Measurements from ENCODE around the gene GFOD1. TPM values are rescaled to one million over a fixed set of nuclear protein-coding genes. Genes with fewer than 3 reads are reported as not detected.

The GFOD1 gene
- 8.3 and 8.4 TPM in 2 replicates for total RNA-seq

GRCh38 chr6:13487122-13488014, at the start of gene GFOD1:
Gene GFOD1, minus strand, starts transcription at chr6:13487600. Its CDS starts 710 bp downstream, at chr6:13486890.
- ChIA-PET POLR2A (interaction anchor here (0.6 to 5.2 kb wide), 15 partner anchors 9 to 630 kb away, joined by 3 to 34 read pairs (median 6); partner anchors contain the start of genes CD83, NOL7, SIRT5 and TBC1D7), CTCF (interaction anchor here (0.9 to 4.3 kb wide), 6 partner anchors 30 to 128 kb away, joined by 3 to 15 read pairs (median 4); partner anchors contain the start of genes NOL7 and SIRT5)
- intact Hi-C loops (cut with micrococcal nuclease) = loop anchor here (1.0 to 2.0 kb wide), 7 partner anchors 17 to 327 kb away; partner anchors contain the start of genes MCUR1 and NOL7
- ATAC-seq (ENCODE audit: low read depth) (peak; percentile 80), DNase-seq (peak; percentile 81)
- Mint-ChIP-seq H3K9me3 (no peaks in the 10 kb centered on the region), H3K36me3 (ENCODE audit: low read depth) (peaks cover 3% of the 10 kb centered on the region), H3K4me3 (peak within 1 kb of the TSS; percentile 90), H3K4me1 (peaks cover 44% of the 10 kb centered on the region), H3K27ac (peak within 1 kb of the TSS; percentile 85), H3K27me3 (no peaks in the 10 kb centered on the region)
- TF ChIP-seq CTCF (IDR thresholded peaks at IDR 0.05) = no peak

- intact Hi-C loops (cut with micrococcal nuclease) = loop anchor here (10.0 kb wide), 1 partner anchor 342 kb away; no protein-coding TSS in a partner anchor
- TF ChIP-seq CTCF (IDR thresholded peaks at IDR 0.05) = no peak
- ChIA-PET POLR2A (interaction anchor here (1.4 kb wide), 1 partner anchor 11 kb away, joined by 8 read pairs; no protein-coding TSS in a partner anchor), CTCF (interaction anchor here (0.9 to 2.3 kb wide), 12 partner anchors 10 to 202 kb away, joined by 3 to 25 read pairs (median 6); partner anchors contain the start of gene GFOD1)
- no peaks in the 10 kb centered on the region for H3K27me3 Mint-ChIP-seq
- H3K4me1 Mint-ChIP-seq = peaks cover 16% of the 10 kb centered on the region
- H3K27ac Mint-ChIP-seq = no peak overlapping the region
- H3K36me3 Mint-ChIP-seq (ENCODE audit: low read depth) = no peaks in the 10 kb centered on the region
- ATAC-seq (ENCODE audit: low read depth) = no peak
- no peaks in the 10 kb centered on the region for H3K9me3 Mint-ChIP-seq
- H3K4me3 Mint-ChIP-seq = no peak overlapping the region
- DNase-seq = no peak
Measured at GRCh38 chr6:13536796-13537526, 49.6 kb upstream of the GFOD1 start.

- DNase-seq (no peak), ATAC-seq (ENCODE audit: low read depth) (no peak)
- ChIA-PET POLR2A (interaction anchor here (0.7 to 1.0 kb wide), 2 partner anchors 39 to 75 kb away, joined by 3 read pairs; partner anchors contain the start of gene SIRT5), CTCF (no interaction called here)
- H3K27me3 Mint-ChIP-seq = no peaks in the 10 kb centered on the region
- H3K27ac Mint-ChIP-seq = no peak overlapping the region
- H3K4me3 Mint-ChIP-seq = no peak overlapping the region
- H3K36me3 Mint-ChIP-seq (ENCODE audit: low read depth) = no peaks in the 10 kb centered on the region
- no peaks in the 10 kb centered on the region for H3K9me3 Mint-ChIP-seq
- no peak for TF ChIP-seq CTCF (IDR thresholded peaks at IDR 0.05)
- intact Hi-C loops (cut with micrococcal nuclease) = loop anchor here (10.0 kb wide), 1 partner anchor 341 kb away; no protein-coding TSS in a partner anchor
- peaks cover 16% of the 10 kb centered on the region for H3K4me1 Mint-ChIP-seq
Measured at GRCh38 chr6:13535306-13535705, 47.9 kb upstream of the GFOD1 start.

GRCh38 chr6:13534536-13534935, 47.1 kb upstream of the GFOD1 start:
- intact Hi-C loops (cut with micrococcal nuclease) = loop anchor here (10.0 kb wide), 1 partner anchor 340 kb away; no protein-coding TSS in a partner anchor
- POLR2A ChIA-PET = interaction anchor here (1.0 kb wide), 1 partner anchor 40 kb away, joined by 3 read pairs; the partner anchor contains the start of gene SIRT5

More at GRCh38 chr6:13534536-13534935, 47.1 kb upstream of the GFOD1 start:
- no peak overlapping the region for H3K4me3 Mint-ChIP-seq
- CTCF ChIA-PET = no interaction called here
- H3K27ac Mint-ChIP-seq = no peak overlapping the region
- no peak for TF ChIP-seq CTCF (IDR thresholded peaks at IDR 0.05)
- DNase-seq (no peak), ATAC-seq (ENCODE audit: low read depth) (no peak)
- no peaks in the 10 kb centered on the region for H3K27me3 Mint-ChIP-seq
- H3K36me3 Mint-ChIP-seq (ENCODE audit: low read depth) = no peaks in the 10 kb centered on the region
- peaks cover 12% of the 10 kb centered on the region for H3K4me1 Mint-ChIP-seq
- H3K9me3 Mint-ChIP-seq = no peaks in the 10 kb centered on the region
